HL-60 (cell line): ENCODE results near the gene CHD2.

Experiments used
- CTCF ChIP-seq: IDR thresholded peaks from one replicate; pipeline ENCODE4 v1.5.1; 2011; ENCODE audit warnings: low read length, control low read depth, inconsistent platforms; ENCODE audit not compliant: insufficient read depth
- POLR2AphosphoS5 ChIP-seq: IDR thresholded peaks from 2 replicates; pipeline ENCODE4 v1.6.1; 2012; ENCODE audit warnings: low read depth

GRCh38 chr15:92962914-92963313, 62.8 kb downstream of the CHD2 start:
- TF ChIP-seq CTCF, result no peak
- no peak for TF ChIP-seq POLR2AphosphoS5
